Measurements from ENCODE around the gene MEMO1.

- no peak for TF ChIP-seq CTCF (IDR thresholded peaks at IDR 0.05)
- no peak for TF ChIP-seq EP300 (IDR thresholded peaks at IDR 0.05)
Observed at GRCh38 chr2:31940920-31941319, 69.9 kb downstream of the MEMO1 start.
